Mucosa of descending colon (tissue), 3 donors: ENCODE measurements around the gene PAMR1. TPM values are rescaled to one million over a fixed set of nuclear protein-coding genes. Genes with fewer than 3 reads are reported as not detected.

Experiments used
- ATAC-seq: fragments of 200-7000 bp; cut with Tn5 transposase; one replicate; pipeline ENCODE4 v1.9.1; 2020; ENCODE audit warnings: mild to moderate bottlenecking, moderate library complexity
- DNase-seq, 3 donors: peaks; one replicate each; pipeline ENCODE4 v3.0.0-alpha.2; 2020
- H3K36me3 ChIP-seq: fragments of 200-600 bp; one replicate; pipeline ENCODE4 v1.8.0; 2021; ENCODE audit warnings: low read depth, mild to moderate bottlenecking
- H3K4me1 ChIP-seq: fragments of 200-600 bp; one replicate; pipeline ENCODE4 v1.8.0; 2021; ENCODE audit warnings: low read depth, mild to moderate bottlenecking
- H3K4me3 ChIP-seq: fragments of 200-600 bp; one replicate; pipeline ENCODE4 v1.8.0; 2021; ENCODE audit warnings: mild to moderate bottlenecking
- H3K9me3 ChIP-seq: fragments of 200-600 bp; one replicate; pipeline ENCODE4 v1.8.0; 2021; ENCODE audit warnings: mild to moderate bottlenecking
- CTCF ChIP-seq: fragments of 200-600 bp; IDR thresholded peaks from one replicate; pipeline ENCODE4 v1.8.0; 2022; ENCODE audit warnings: antibody characterized with exemption, mild to moderate bottlenecking
- intact Hi-C, 2 donors: fragments of 100-400 bp; cut with DNase I in 1 of 2; cut with micrococcal nuclease in 1 of 2; formaldehyde crosslinking; loops; one replicate each; pipeline versions ENCODE4 v1.11.0 to v1.11.1; 2022; cut with DNase I, micrococcal nuclease
- total RNA-seq, 3 donors: library from RNA; stranded (reverse); fragmentation: NEBNext Ultra II Directional in 2 of 3; extraction: Animal tissue kit (Norgen Biotek cat#: 25700) in 2 of 3; gene quantifications; one replicate each; pipeline versions ENCODE4 v1.2.1 to v1.2.4, GENCODE V29; 2021 to 2023
- donor health status: DM: no; HTN: no; CAD: no; lungs with moderate emphysema.
- donor health status: DM: no; HTN: no; CAD: no.
- donor health status: DM: no; HTN: yes; CAD: no.

Gene PAMR1
- total RNA-seq, 3 donors from 2014 or later = 1.7 to 17.4 (median 2.3) TPM

GRCh38 chr11:35412285-35412684, 113.1 kb downstream of the PAMR1 start:
- no peak for TF ChIP-seq CTCF
- Histone ChIP-seq H3K9me3 (no peaks in the 10 kb centered on the region), H3K4me1 (no peaks in the 10 kb centered on the region), H3K4me3 (no peak overlapping the region), H3K36me3 (no peaks in the 10 kb centered on the region)
- DNase-seq (no peak), ATAC-seq (no peak)
- intact Hi-C loops = no loop called here

- H3K9me3 ChIP-seq = no peaks in the 10 kb centered on the region
- intact Hi-C loops = no loop called here
- H3K36me3 ChIP-seq = no peaks in the 10 kb centered on the region
- H3K4me3 ChIP-seq = no peak overlapping the region
- DNase-seq (no peak), ATAC-seq (no peak)
- H3K4me1 ChIP-seq = no peaks in the 10 kb centered on the region
- no peak for TF ChIP-seq CTCF
These were observed 118.4 kb downstream of the PAMR1 start for GRCh38 chr11:35407041-35407440.

- intact Hi-C loops = no loop called here
- DNase-seq = peak in 2 of 3 donors; percentile 64 to 69
These were observed 121.0 kb downstream of the PAMR1 start for GRCh38 chr11:35404388-35404775.

GRCh38 chr11:35403765-35404387, 121.5 kb downstream of the PAMR1 start:
- Histone ChIP-seq H3K9me3 (no peaks in the 10 kb centered on the region), H3K4me3 (no peak overlapping the region), H3K36me3 (no peaks in the 10 kb centered on the region), H3K4me1 (no peaks in the 10 kb centered on the region)
- ATAC-seq (no peak), DNase-seq (no peak)
- no peak for TF ChIP-seq CTCF
- intact Hi-C loops = no loop called here

More at GRCh38 chr11:35404388-35404775, 121.0 kb downstream of the PAMR1 start:
- ATAC-seq = peak; percentile 77
- Histone ChIP-seq H3K4me3 (no peak overlapping the region), H3K36me3 (no peaks in the 10 kb centered on the region), H3K9me3 (no peaks in the 10 kb centered on the region), H3K4me1 (no peaks in the 10 kb centered on the region)
- TF ChIP-seq CTCF = no peak

- H3K4me3 ChIP-seq = no peak overlapping the region
- ATAC-seq (no peak), DNase-seq (no peak)
- no peaks in the 10 kb centered on the region for H3K9me3 ChIP-seq
- no peaks in the 10 kb centered on the region for H3K4me1 ChIP-seq
- no peak for TF ChIP-seq CTCF
- no peaks in the 10 kb centered on the region for H3K36me3 ChIP-seq
- intact Hi-C loops = no loop called here
These were observed 122.4 kb downstream of the PAMR1 start for GRCh38 chr11:35402751-35403660.
